HG03432 (cell line): Measurements from ENCODE around the gene RXRB.
A peak's percentile ranks its signal among the peaks of the same experiment; 100 is the strongest.
"Not testable (repeated sequence)": the region's sequence is repeated elsewhere in the genome, so short reads cannot be mapped to it uniquely, and the experiment has no call there.

Experiments used
- ATAC-seq: cut with Tn5 transposase; IDR thresholded peaks from one replicate; pipeline ENCODE4 v1.9.1; 2021; ENCODE audit warnings: mild to moderate bottlenecking, moderate library complexity; ENCODE audit not compliant: unreplicated experiment

RXRB gene

GRCh38 chr6:33200219-33201146, at the start of gene RXRB, which contains the start of gene SLC39A7:
RXRB (minus strand) TSS chr6:33200665; CDS start chr6:33200476, 189 bp downstream.
SLC39A7 (plus strand) TSS chr6:33200867; CDS start chr6:33201246, 379 bp downstream.
- peak; percentile 54 for ATAC-seq

- peak; percentile 1 for ATAC-seq
Measured at GRCh38 chr6:33249732-33250630, 49.5 kb upstream of the RXRB start.

- peak; percentile 88 for ATAC-seq
Measured at GRCh38 chr6:33248932-33249731, 48.7 kb upstream of the RXRB start.

DNA sequence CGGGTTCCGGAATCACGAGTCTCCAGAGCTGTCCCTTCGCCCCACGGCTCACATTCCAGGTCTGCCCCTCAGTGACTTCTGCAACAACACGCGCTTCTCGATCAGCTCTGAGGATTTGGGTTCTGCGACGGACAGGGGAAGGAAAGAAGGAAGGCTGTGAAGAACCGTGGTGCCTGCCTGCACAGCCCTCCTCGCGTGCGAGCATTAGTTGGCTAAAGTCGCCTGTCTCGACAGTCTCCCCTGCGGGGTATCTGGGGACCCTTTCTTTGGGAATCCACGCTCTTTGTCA, 48.1 kb upstream of the RXRB start:
- peak; percentile 1 for ATAC-seq

DNA sequence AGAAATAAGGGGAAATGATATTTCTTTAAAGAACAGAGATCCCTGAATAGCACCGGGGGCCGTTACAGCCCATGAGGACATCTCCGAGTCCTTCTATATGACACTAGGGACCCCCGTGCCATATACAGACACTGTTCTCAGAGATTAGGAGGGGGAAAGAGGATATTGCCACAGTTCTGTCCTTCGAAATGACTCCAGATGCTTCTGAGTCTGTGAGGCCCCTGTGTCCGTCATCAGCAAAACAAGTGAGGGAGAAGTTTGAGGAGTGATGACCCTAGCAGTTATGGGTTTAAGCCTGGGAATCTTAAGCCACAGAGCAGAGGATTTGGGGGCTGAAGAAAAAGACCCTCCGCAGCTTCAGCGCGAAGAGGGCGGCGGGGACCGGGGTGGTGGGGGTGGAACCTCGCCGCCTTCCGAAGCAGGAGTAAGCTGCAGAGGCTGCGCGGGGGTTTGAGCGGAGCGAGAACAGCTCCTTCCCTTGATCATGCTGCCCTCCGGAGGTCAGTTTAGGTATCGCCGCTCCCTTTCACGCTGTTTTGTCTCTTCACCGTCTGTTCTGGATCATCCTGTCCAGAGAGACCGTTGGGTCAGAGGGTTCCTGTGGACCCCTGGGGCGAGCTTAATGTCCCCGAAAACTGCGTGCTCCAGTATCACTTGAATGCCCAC, 47.6 kb upstream of the RXRB start:
- ATAC-seq: peak; percentile 38

DNA sequence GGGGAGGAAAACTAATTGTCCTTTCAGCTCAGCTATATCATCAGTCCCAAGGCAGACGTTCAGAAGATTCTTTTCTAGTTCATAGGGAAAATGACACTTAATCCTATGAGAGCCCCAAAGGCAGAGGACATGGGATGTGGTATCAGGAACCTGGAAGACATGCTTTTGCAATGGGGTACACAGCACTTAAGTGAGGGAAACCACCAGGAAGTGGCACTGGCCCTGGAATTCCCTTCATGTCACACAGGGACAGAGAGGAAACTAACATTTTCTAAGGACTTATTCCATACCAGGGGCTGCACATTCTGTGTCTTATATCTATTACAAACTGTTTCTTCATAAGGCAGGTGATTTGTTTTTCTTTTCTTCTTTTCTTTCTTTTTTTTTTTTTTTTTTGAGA, 43.0 kb upstream of the RXRB start:
- ATAC-seq: no peak

GRCh38 chr6:33241968-33242367, 41.5 kb upstream of the RXRB start:
- no peak for ATAC-seq

GRCh38 chr6:33237741-33238140, 37.3 kb upstream of the RXRB start:
- ATAC-seq: no peak

DNA sequence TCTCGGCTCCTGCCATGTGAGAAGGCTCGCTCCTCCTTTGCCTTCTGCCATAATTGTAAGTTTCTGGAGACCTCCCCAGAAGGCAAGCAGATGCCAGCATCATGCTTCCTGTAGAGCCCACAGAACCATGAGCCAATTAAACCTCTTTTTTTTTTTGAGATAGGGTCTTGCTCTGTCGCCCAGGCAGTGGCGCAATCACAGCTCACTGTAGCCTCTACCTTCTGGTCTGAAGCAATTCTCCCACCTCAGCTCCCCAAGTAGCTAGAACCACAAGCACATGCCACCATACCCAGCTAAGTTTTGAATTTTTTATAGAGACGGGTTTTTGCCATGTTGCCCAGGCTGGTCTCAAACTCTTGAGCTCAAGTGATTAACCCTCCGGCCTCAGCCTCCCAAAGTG, 36.4 kb upstream of the RXRB start:
- ATAC-seq: no peak

DNA sequence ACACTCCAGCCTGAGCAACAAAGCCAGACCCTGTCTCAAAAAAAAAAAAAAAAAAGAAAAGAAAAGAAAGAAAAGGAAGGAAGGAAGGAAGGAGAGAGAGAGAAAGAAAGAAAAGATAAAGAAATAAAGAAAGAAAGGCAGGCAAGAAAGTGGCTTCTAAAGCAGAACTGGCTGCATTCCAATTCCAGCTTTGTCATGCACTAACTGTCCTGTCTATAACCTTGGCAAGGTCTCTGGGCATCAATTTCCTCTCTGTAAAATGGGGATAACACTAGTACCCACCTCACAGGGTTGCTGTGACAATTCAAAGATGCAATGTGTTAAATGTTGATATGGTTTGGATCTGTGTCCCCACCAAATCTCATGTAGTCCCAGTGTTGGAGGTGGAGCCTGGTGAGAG, 35.9 kb upstream of the RXRB start:
- ATAC-seq: no peak

DNA sequence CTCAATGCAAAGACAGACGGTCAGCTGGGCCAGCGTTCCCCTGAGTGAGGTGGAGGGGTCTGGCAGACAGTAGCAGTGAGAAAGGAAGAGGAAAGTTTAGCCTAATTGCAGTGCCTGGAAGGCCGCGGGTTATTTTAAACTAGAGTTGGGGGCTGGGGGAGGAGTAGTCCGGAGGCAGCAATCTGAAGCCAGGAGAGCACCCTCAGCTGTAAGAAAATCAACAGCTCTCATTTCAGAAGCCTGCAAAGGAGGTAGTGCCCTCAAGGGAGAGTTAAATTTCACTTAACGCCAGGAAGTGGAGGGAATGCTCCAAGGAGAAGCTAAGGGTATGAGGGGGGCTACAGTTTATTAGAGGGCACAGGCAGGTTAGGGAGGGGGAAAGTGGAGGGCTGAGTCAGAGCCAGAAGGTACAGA, 34.8 kb upstream of the RXRB start:
- ATAC-seq: no peak

- ATAC-seq: not testable (repeated sequence)
Measured at GRCh38 chr6:33226503-33227120, 26.1 kb upstream of the RXRB start.

DNA sequence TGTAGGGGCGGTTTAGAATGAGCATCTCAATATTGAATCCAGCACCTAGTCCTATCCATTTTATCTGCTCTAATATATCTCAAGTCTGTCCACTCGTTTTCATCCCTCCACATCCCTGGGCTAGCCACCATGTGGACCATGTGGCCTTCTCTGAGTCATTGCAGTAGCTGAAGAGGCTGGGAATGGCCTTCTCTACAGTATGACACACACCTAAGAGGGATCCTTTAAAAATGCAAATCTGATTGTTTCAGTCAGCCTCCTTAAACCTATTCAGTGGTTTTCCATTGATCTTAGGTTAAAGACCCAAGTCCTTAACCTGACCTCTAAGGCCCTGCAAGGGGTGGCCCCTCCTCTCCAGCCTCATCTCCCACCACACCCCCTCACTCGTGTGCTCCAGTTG, 17.2 kb upstream of the RXRB start:
- no peak for ATAC-seq

GRCh38 chr6:33217246-33217645, 16.8 kb upstream of the RXRB start:
- ATAC-seq: no peak

GRCh38 chr6:33216117-33216649, 15.7 kb upstream of the RXRB start:
- ATAC-seq: no peak

GRCh38 chr6:33215271-33216116, 15.0 kb upstream of the RXRB start:
- ATAC-seq: no peak

- no peak for ATAC-seq
Measured at GRCh38 chr6:33213989-33214335, 13.5 kb upstream of the RXRB start.

- no peak for ATAC-seq
Measured at GRCh38 chr6:33213166-33213988, 12.9 kb upstream of the RXRB start.
